H9 (cell line): Measurements from ENCODE around the gene NEK4. TPM values are rescaled to one million over a fixed set of nuclear protein-coding genes. Genes with fewer than 3 reads are reported as not detected.

Experiments
- DNase-seq: peaks from one replicate; pipeline ENCODE4 v3.0.0-alpha.2; 2017
- H2AFZ ChIP-seq: one replicate; pipeline ENCODE4 v1.6.1; 2013; ENCODE audit warnings: mild to moderate bottlenecking, low read length, control low read depth, moderate library complexity
- H2AK5ac ChIP-seq: 2 replicates; pipeline ENCODE4 v1.6.1; 2013; ENCODE audit warnings: low read length, control low read depth, mixed read lengths; ENCODE audit not compliant: insufficient read length
- H2BK120ac ChIP-seq: one replicate; pipeline ENCODE4 v1.6.1; 2013; ENCODE audit warnings: low read depth, mild to moderate bottlenecking, low read length, control low read depth, inconsistent platforms; ENCODE audit not compliant: poor library complexity, severe bottlenecking
- H2BK12ac ChIP-seq: 2 replicates; pipeline ENCODE4 v1.6.1; 2013; ENCODE audit warnings: low read length, control low read depth, mixed read lengths, low read depth; ENCODE audit not compliant: insufficient read length
- H2BK15ac ChIP-seq: 2 replicates; pipeline ENCODE4 v1.6.1; 2013; ENCODE audit warnings: low read depth, low read length, control low read depth
- H2BK20ac ChIP-seq: one replicate; pipeline ENCODE4 v1.6.1; 2013; ENCODE audit warnings: low read depth, mild to moderate bottlenecking, low read length, control low read depth, inconsistent platforms; ENCODE audit not compliant: poor library complexity, severe bottlenecking
- H2BK5ac ChIP-seq: 2 replicates; pipeline ENCODE4 v1.6.1; 2013; ENCODE audit warnings: low read length, control low read depth, mixed read lengths; ENCODE audit not compliant: insufficient read length
- H3K14ac ChIP-seq: 2 replicates; pipeline ENCODE4 v1.6.1; 2013; ENCODE audit warnings: low read length, control low read depth; ENCODE audit not compliant: insufficient read depth
- H3K18ac ChIP-seq: 2 replicates; pipeline ENCODE4 v1.6.1; 2013; ENCODE audit warnings: low read depth, mild to moderate bottlenecking, mixed read lengths, low read length, control low read depth; ENCODE audit not compliant: insufficient read length
- H3K23ac ChIP-seq: 2 replicates; pipeline ENCODE4 v1.6.1; 2013; ENCODE audit warnings: low read length, control low read depth, mixed read lengths, low read depth; ENCODE audit not compliant: insufficient read length
- H3K23me2 ChIP-seq: 2 replicates; pipeline ENCODE4 v1.6.1; 2013; ENCODE audit warnings: low read depth, mild to moderate bottlenecking, mixed read lengths, low read length, control low read depth; ENCODE audit not compliant: insufficient read length, poor library complexity, severe bottlenecking
- H3K27ac ChIP-seq: 2 replicates; pipeline ENCODE4 v1.5.1; 2013; ENCODE audit warnings: low read length, control low read depth, mixed read lengths, low read depth; ENCODE audit not compliant: insufficient read length
- H3K27me3 ChIP-seq: 2 replicates; pipeline ENCODE4 v1.6.1; 2013; ENCODE audit warnings: low read length, control low read depth, inconsistent platforms; ENCODE audit not compliant: insufficient read depth
- H3K4ac ChIP-seq: 2 replicates; pipeline ENCODE4 v1.6.1; 2013; ENCODE audit warnings: low read depth, mild to moderate bottlenecking, control low read depth, inconsistent platforms, low read length, moderate library complexity
- H3K4me1 ChIP-seq: 2 replicates; pipeline ENCODE4 v1.6.1; 2013; ENCODE audit warnings: low read length, control low read depth, inconsistent platforms; ENCODE audit not compliant: insufficient read depth
- H3K4me2 ChIP-seq: 2 replicates; pipeline ENCODE4 v1.6.1; 2013; ENCODE audit warnings: low read length, control low read depth, mixed read lengths; ENCODE audit not compliant: insufficient read length, insufficient read depth
- H3K56ac ChIP-seq: 2 replicates; pipeline ENCODE4 v1.6.1; 2013; ENCODE audit warnings: low read depth, mild to moderate bottlenecking, mixed read lengths, low read length, control low read depth; ENCODE audit not compliant: insufficient read length
- H3K79me1 ChIP-seq: 2 replicates; pipeline ENCODE4 v1.6.1; 2013; ENCODE audit warnings: low read depth, mild to moderate bottlenecking, moderate library complexity, low read length, control low read depth, inconsistent platforms; ENCODE audit not compliant: insufficient read depth, poor library complexity, severe bottlenecking
- H3K79me2 ChIP-seq: 2 replicates; pipeline ENCODE4 v1.6.1; 2013; ENCODE audit warnings: low read length, control low read depth, inconsistent platforms; ENCODE audit not compliant: insufficient read depth
- H3K9ac ChIP-seq: 2 replicates; pipeline ENCODE4 v1.6.1; 2013; ENCODE audit warnings: low read length, control low read depth, mixed read lengths; ENCODE audit not compliant: insufficient read length; ENCODE audit errors: extremely low read depth
- H3K9me3 ChIP-seq: one replicate; pipeline ENCODE4 v1.6.1; 2013; ENCODE audit warnings: low read depth, low read length, inconsistent platforms; ENCODE audit not compliant: control insufficient read depth
- H3T11ph ChIP-seq: one replicate; pipeline ENCODE4 v1.6.1; 2013; ENCODE audit warnings: mild to moderate bottlenecking, low read length, control low read depth, inconsistent platforms
- H4K20me1 ChIP-seq: one replicate; pipeline ENCODE4 v1.6.1; 2013; ENCODE audit not compliant: control insufficient read depth, insufficient read length, insufficient read depth
- H4K5ac ChIP-seq: 2 replicates; pipeline ENCODE4 v1.6.1; 2013; ENCODE audit warnings: low read depth, mild to moderate bottlenecking, mixed read lengths, low read length, control low read depth; ENCODE audit not compliant: insufficient read length
- H4K8ac ChIP-seq: replicated peaks from 2 replicates; pipeline ENCODE4 v1.6.1; 2013; ENCODE audit warnings: low read length, control low read depth, mixed read lengths, low read depth; ENCODE audit not compliant: insufficient read length
- H4K91ac ChIP-seq: 2 replicates; pipeline ENCODE4 v1.6.1; 2013; ENCODE audit warnings: low read depth, mild to moderate bottlenecking, moderate library complexity, mixed read lengths, low read length, control low read depth; ENCODE audit not compliant: insufficient read length
- H3K27ac Mint-ChIP-seq, 3 experiments: 2 replicates in 2 of 3; 3 replicates in 1 of 3; pipeline ENCODE4 v1.8.0; 2020 to 2021; ENCODE audit warnings: mixed read lengths in 3 of 3, mild to moderate bottlenecking in 1 of 3, moderate library complexity in 1 of 3
- H3K27me3 Mint-ChIP-seq: 2 replicates; pipeline ENCODE4 v1.8.0; 2021; ENCODE audit warnings: low read depth, mild to moderate bottlenecking, moderate library complexity, mixed read lengths
- H3K36me3 Mint-ChIP-seq, 3 experiments: 2 replicates in 2 of 3; 3 replicates in 1 of 3; pipeline ENCODE4 v1.8.0; 2020 to 2021; ENCODE audit warnings: low read depth in 3 of 3, mixed read lengths in 3 of 3; ENCODE audit not compliant: insufficient read depth in 1 of 3
- H3K4me1 Mint-ChIP-seq, 2 experiments: 2 replicates each; pipeline ENCODE4 v1.8.0; 2020; ENCODE audit warnings: mixed read lengths in 2 of 2
- H3K4me3 Mint-ChIP-seq, 2 experiments: 2 replicates in 1 of 2; 3 replicates in 1 of 2; pipeline ENCODE4 v1.8.0; 2020 to 2021; ENCODE audit warnings: mild to moderate bottlenecking in 2 of 2, mixed read lengths in 2 of 2, moderate library complexity in 1 of 2
- H3K9me3 Mint-ChIP-seq, 2 experiments: 2 replicates in 1 of 2; 3 replicates in 1 of 2; pipeline ENCODE4 v1.8.0; 2020; ENCODE audit warnings: mild to moderate bottlenecking in 2 of 2, mixed read lengths in 2 of 2, moderate library complexity in 1 of 2
- WGBS: extraction: QIAGEN DNeasy Blood & Tissue Kit; methylation state at CpG from one replicate; pipeline ENCODE4 v1.1.7; 2013; ENCODE audit warnings: missing lambda C conversion rate, low lambda C conversion rate, mixed read lengths; ENCODE audit not compliant: insufficient read length; ENCODE audit errors: extremely low coverage; 5-methylcytosine and 5-hydroxymethylcytosine counted together
- total RNA-seq: library from RNA; stranded (reverse); gene quantifications from 2 replicates; pipeline ENCODE4 v1.2.1, GENCODE V29; 2021
- TF ChIP-seq, protein P1 (sequence below): fragments of 200-600 bp; sonication (generic); conservative IDR thresholded peaks from 3 replicates; pipeline ENCODE4 v1.8.0; 2021; ENCODE audit warnings: antibody characterized with exemption, mild to moderate bottlenecking

NEK4 gene
- total RNA-seq, 1 experiment from 2014 or later, result 36.0 TPM

DNA sequence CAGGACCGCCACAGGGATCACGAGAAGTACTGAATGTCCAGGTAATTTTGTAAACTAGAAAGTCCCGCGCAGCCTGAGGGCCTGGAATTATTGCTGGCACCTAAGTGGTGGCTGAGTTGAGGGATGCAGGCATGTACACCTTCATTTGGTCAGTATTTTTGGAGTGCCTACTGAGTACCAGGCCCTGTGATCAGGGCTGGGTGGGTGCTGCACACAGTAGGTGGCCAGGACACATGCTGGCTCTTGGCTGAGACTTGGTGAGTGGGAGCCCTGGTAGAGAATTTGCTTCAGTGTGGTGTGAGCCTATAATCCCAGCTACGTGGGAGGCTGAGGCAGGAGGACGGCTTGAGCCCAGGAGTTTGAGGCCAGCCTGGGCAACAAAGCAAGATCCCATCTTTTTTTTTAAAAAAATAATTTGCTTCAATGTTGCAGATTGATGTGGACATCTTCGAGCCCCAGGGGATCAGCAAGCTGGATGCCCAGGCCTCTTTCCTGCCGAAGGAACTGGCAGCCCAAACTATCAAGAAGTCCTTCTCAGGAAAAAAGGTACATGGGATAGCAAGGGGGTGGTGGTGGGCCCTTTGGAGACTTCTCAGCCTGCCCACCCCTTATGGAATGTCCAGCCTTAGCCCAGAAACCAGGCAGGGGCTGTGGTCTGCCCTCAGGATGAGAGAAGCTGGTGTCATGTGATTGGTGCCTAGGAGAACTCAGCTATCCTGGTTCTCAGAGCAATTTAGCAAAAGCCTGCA is 9.3 kb upstream of the NEK4 start:
- Histone ChIP-seq H3K9me3 (no peaks in the 10 kb centered on the region), H4K91ac (no peak overlapping the region), H3K79me1 (no peaks in the 10 kb centered on the region), H3K9ac (no peak overlapping the region), H3K27ac (no peak overlapping the region), H3K4me2 (no peak overlapping the region), H3K14ac (no peak overlapping the region), H3K27me3 (no peaks in the 10 kb centered on the region), H4K8ac (no peak overlapping the region), H2AFZ (no peak overlapping the region), H3K4me1 (peaks cover 3% of the 10 kb centered on the region), H2AK5ac (no peak overlapping the region), H3K4ac (no peak overlapping the region), H2BK20ac (no peak overlapping the region), H3K23me2 (no peaks in the 10 kb centered on the region), H2BK15ac (no peak overlapping the region), H3K23ac (no peak overlapping the region), H3K18ac (no peak overlapping the region), H4K5ac (no peak overlapping the region), H2BK12ac (no peak overlapping the region), H4K20me1 (no peaks in the 10 kb centered on the region), H2BK120ac (no peak overlapping the region), H2BK5ac (no peak overlapping the region), H3K79me2 (no peaks in the 10 kb centered on the region), H3T11ph (no peak overlapping the region), H3K56ac (no peak overlapping the region)
- Mint-ChIP-seq H3K4me3 (no peak overlapping the region), H3K9me3 (no peaks in the 10 kb centered on the region), H3K27ac (no peak overlapping the region), H3K27me3 (peaks cover 13% of the 10 kb centered on the region), H3K36me3 (no peaks in the 10 kb centered on the region; a peak in 1 of 7 replicates), H3K4me1 (peaks cover 12 to 13% of the 10 kb centered on the region in 2 experiments)
- no peak for DNase-seq
- TF ChIP-seq, protein P1, sequence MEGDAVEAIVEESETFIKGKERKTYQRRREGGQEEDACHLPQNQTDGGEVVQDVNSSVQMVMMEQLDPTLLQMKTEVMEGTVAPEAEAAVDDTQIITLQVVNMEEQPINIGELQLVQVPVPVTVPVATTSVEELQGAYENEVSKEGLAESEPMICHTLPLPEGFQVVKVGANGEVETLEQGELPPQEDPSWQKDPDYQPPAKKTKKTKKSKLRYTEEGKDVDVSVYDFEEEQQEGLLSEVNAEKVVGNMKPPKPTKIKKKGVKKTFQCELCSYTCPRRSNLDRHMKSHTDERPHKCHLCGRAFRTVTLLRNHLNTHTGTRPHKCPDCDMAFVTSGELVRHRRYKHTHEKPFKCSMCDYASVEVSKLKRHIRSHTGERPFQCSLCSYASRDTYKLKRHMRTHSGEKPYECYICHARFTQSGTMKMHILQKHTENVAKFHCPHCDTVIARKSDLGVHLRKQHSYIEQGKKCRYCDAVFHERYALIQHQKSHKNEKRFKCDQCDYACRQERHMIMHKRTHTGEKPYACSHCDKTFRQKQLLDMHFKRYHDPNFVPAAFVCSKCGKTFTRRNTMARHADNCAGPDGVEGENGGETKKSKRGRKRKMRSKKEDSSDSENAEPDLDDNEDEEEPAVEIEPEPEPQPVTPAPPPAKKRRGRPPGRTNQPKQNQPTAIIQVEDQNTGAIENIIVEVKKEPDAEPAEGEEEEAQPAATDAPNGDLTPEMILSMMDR, result no peak
- no CpG with 5 or more reads among the region's 8 CpGs for WGBS
